ENCODE results near the gene SRRM4. TPM values are rescaled to one million over a fixed set of nuclear protein-coding genes. Genes with fewer than 3 reads are reported as not detected.

SRRM4 gene
- total RNA-seq, 1 donor from 2014 or later, result 0.19 TPM

GRCh38 chr12:118960865-118961264 is 20.5 kb upstream of the SRRM4 start:
- peaks cover 49% of the 10 kb centered on the region for H3K27me3 ChIP-seq (ENCODE audit: low read depth)
- intact Hi-C loops (cut with micrococcal nuclease), result no loop called here
- H3K4me1 ChIP-seq, result no peaks in the 10 kb centered on the region
- H3K9me3 ChIP-seq (replicated peaks), result no peaks in the 10 kb centered on the region
- H3K36me3 ChIP-seq, result no peaks in the 10 kb centered on the region
- DNase-seq, result no peak
- TF ChIP-seq, protein P1, sequence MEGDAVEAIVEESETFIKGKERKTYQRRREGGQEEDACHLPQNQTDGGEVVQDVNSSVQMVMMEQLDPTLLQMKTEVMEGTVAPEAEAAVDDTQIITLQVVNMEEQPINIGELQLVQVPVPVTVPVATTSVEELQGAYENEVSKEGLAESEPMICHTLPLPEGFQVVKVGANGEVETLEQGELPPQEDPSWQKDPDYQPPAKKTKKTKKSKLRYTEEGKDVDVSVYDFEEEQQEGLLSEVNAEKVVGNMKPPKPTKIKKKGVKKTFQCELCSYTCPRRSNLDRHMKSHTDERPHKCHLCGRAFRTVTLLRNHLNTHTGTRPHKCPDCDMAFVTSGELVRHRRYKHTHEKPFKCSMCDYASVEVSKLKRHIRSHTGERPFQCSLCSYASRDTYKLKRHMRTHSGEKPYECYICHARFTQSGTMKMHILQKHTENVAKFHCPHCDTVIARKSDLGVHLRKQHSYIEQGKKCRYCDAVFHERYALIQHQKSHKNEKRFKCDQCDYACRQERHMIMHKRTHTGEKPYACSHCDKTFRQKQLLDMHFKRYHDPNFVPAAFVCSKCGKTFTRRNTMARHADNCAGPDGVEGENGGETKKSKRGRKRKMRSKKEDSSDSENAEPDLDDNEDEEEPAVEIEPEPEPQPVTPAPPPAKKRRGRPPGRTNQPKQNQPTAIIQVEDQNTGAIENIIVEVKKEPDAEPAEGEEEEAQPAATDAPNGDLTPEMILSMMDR (IDR thresholded peaks at IDR 0.05; ENCODE audit: borderline replicate concordance), result no peak
- H3K27ac ChIP-seq (replicated peaks), result no peak overlapping the region
- no peak overlapping the region for H3K4me3 ChIP-seq

DNA sequence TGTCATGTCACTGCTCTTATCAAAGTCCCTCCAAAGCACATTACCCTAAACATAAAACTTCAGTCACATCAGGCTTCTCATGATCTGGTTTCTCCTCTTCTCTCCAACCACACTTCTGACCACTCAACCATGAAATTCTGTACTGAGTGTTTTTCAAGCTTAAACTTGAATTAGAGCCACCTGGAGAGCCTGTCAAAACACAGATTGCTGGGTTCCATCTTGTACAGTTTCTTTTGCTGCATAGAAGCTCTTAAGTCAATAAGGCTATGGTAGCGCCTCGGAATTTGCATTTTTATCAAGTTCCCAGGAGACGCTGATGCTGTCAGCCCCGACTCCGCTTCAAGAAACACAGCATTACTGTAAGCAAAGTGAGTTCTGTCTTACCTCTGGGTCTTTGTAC is 16.4 kb upstream of the SRRM4 start:
- peaks cover 47% of the 10 kb centered on the region for H3K27me3 ChIP-seq (ENCODE audit: low read depth)
- intact Hi-C loops (cut with micrococcal nuclease), result no loop called here
- H3K36me3 ChIP-seq, result no peaks in the 10 kb centered on the region
- DNase-seq, result no peak
- no peaks in the 10 kb centered on the region for H3K4me1 ChIP-seq
- no peak overlapping the region for H3K27ac ChIP-seq (replicated peaks)
- TF ChIP-seq, protein P1 (IDR thresholded peaks at IDR 0.05; ENCODE audit: borderline replicate concordance), result no peak
- peaks cover 14% of the 10 kb centered on the region for H3K9me3 ChIP-seq (replicated peaks)
- H3K4me3 ChIP-seq, result no peak overlapping the region

- Histone ChIP-seq H3K4me1 (no peaks in the 10 kb centered on the region), H3K36me3 (no peaks in the 10 kb centered on the region), H3K9me3 (replicated peaks) (peaks cover 14% of the 10 kb centered on the region), H3K4me3 (no peak overlapping the region), H3K27ac (replicated peaks) (no peak overlapping the region), H3K27me3 (ENCODE audit: low read depth) (peaks cover 59% of the 10 kb centered on the region)
- intact Hi-C loops (cut with micrococcal nuclease), result no loop called here
- TF ChIP-seq, protein P1 (IDR thresholded peaks at IDR 0.05; ENCODE audit: borderline replicate concordance), result no peak
- DNase-seq, result no peak
Observed at GRCh38 chr12:118970856-118971255, 10.5 kb upstream of the SRRM4 start.

DNA sequence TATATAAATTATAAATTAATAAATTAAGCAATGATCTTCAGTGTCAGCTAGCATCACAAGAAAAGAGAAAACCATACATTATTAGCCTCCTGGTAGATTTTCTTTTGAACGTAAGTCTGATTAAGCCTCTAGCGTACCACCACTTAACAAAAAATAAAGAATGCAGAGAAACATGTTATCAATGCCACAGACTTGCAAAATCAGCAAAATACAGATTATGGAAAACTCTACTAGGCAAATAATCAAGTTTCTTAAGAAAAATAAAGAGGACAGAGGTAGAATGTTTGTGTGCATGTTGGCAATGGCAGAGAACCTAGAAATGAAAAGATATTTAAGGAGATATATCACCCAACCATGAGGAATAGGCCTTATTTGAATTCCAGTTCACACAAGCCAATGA is 8.4 kb upstream of the SRRM4 start:
- H3K27me3 ChIP-seq (ENCODE audit: low read depth), result peaks cover 81% of the 10 kb centered on the region
- intact Hi-C loops (cut with micrococcal nuclease), result no loop called here

DNA sequence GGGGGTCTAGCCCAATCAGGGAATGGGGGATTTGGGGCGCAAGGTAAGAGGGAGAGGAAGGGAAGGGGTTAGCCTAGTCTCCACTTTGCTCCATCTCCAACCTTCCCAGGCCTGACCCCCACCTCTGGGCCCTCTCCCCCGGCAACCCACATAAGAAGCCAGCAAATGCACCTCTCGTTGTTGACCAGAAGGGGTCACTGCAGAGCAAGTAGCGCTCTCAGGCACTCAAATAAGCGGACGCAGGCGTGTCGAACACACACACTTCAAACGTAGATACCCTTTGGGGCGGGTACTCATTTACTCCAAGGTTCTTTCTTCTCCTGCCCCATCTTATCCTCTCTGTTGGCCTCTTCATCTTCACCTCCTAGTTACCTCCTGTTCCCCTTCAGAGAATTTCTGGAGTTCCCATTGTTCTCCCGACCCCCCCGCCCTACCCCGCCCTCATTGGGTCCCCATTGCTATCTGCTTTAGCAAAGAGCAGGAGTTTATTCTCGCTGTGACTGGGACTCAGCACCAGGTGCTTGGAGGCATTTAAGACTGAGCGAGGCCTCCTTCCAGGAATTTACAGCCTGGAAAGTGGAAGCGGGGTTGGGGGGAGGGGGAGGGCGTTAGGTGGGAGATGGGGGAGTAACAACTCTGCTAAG is 1.5 kb upstream of the SRRM4 start:
- no peak for DNase-seq
- Histone ChIP-seq H3K4me3 (no peak overlapping the region), H3K27ac (replicated peaks) (no peak overlapping the region), H3K36me3 (no peaks in the 10 kb centered on the region), H3K27me3 (ENCODE audit: low read depth) (peaks cover 100% of the 10 kb centered on the region), H3K4me1 (peaks cover 20% of the 10 kb centered on the region), H3K9me3 (replicated peaks) (peaks cover 3% of the 10 kb centered on the region)
- intact Hi-C loops (cut with micrococcal nuclease), result no loop called here
- TF ChIP-seq, protein P1 (IDR thresholded peaks at IDR 0.05; ENCODE audit: borderline replicate concordance), result peak; percentile 79

More for the DNA sequence above, 8.4 kb upstream of the SRRM4 start:
- H3K4me1 ChIP-seq, result no peaks in the 10 kb centered on the region
- H3K27ac ChIP-seq (replicated peaks), result no peak overlapping the region
- no peaks in the 10 kb centered on the region for H3K9me3 ChIP-seq (replicated peaks)
- no peak overlapping the region for H3K4me3 ChIP-seq
- DNase-seq, result no peak
- H3K36me3 ChIP-seq, result no peaks in the 10 kb centered on the region
- TF ChIP-seq, protein P1 (IDR thresholded peaks at IDR 0.05; ENCODE audit: borderline replicate concordance), result no peak
